Stimulated activated CD4-positive, alpha-beta T cell treated with anti-CD3 and anti-CD28 coated beads, Interleukin-1b, Interleukin-23, amount 100 ng/mL, for 4 hours (primary cell): ENCODE results near the gene PTPN14.

ENCODE experiments used
- DNase-seq, 2 donors: peaks; one replicate each; pipeline ENCODE4 v3.0.0-alpha.2; 2020; ENCODE audit warnings: low read depth in 2 of 2

The PTPN14 gene

GRCh38 chr1:214369364-214369763, 182.0 kb downstream of the PTPN14 start:
- no peak for DNase-seq

GRCh38 chr1:214367841-214368240, 183.6 kb downstream of the PTPN14 start:
- DNase-seq, result no peak

- no peak for DNase-seq
Measured at GRCh38 chr1:214364786-214365295, 186.6 kb downstream of the PTPN14 start.

GRCh38 chr1:214364386-214364785, 187.0 kb downstream of the PTPN14 start:
- no peak for DNase-seq

GRCh38 chr1:214363386-214363785, 188.0 kb downstream of the PTPN14 start:
- DNase-seq, result no peak

- no peak for DNase-seq
Measured at GRCh38 chr1:214362188-214362882, 189.1 kb downstream of the PTPN14 start.

- no peak for DNase-seq
Measured at GRCh38 chr1:214361636-214362035, 189.8 kb downstream of the PTPN14 start.

- no peak for DNase-seq
Measured at GRCh38 chr1:214360525-214361164, 190.8 kb downstream of the PTPN14 start.

- no peak for DNase-seq
Measured at GRCh38 chr1:214360116-214360515, 191.3 kb downstream of the PTPN14 start.

- DNase-seq, result no peak
Measured at GRCh38 chr1:214354440-214355148, 196.8 kb downstream of the PTPN14 start.

GRCh38 chr1:214352838-214353237, 198.6 kb downstream of the PTPN14 start:
- no peak for DNase-seq

- DNase-seq, result no peak
Measured at GRCh38 chr1:214351551-214352277, 199.7 kb downstream of the PTPN14 start.

- DNase-seq, result no peak
Measured at GRCh38 chr1:214349781-214350180, 201.6 kb downstream of the PTPN14 start.

- no peak for DNase-seq
Measured at GRCh38 chr1:214349008-214349407, 202.4 kb downstream of the PTPN14 start.

GRCh38 chr1:214344897-214345296, 206.5 kb downstream of the PTPN14 start:
- DNase-seq, result no peak

- no peak for DNase-seq
Measured at GRCh38 chr1:214342525-214342924, 208.9 kb downstream of the PTPN14 start.

- DNase-seq, result no peak
Measured at GRCh38 chr1:214341932-214342331, 209.5 kb downstream of the PTPN14 start.

GRCh38 chr1:214341459-214341858, 209.9 kb downstream of the PTPN14 start:
- DNase-seq, result no peak

- no peak for DNase-seq
Measured at GRCh38 chr1:214338212-214338611, 213.2 kb downstream of the PTPN14 start.

GRCh38 chr1:214337511-214337910, 213.9 kb downstream of the PTPN14 start:
- no peak for DNase-seq

GRCh38 chr1:214337015-214337414, 214.4 kb downstream of the PTPN14 start:
- no peak for DNase-seq

- DNase-seq, result no peak
Measured at GRCh38 chr1:214335567-214335966, 215.8 kb downstream of the PTPN14 start.
